Fibroblast of lung (primary cell): ENCODE measurements around the gene KLHL29. TPM values are rescaled to one million over a fixed set of nuclear protein-coding genes. Genes with fewer than 3 reads are reported as not detected.

Experiments used
- DNase-seq, 2 donors: peaks; one replicate each; pipeline versions ENCODE4 v3.0.0 to v3.0.0-alpha.2; 2010; ENCODE audit warnings: low read depth in 2 of 2
- H2AFZ ChIP-seq: 2 replicates; pipeline ENCODE4 v1.5.1; 2012; ENCODE audit warnings: low read length, control low read depth, inconsistent platforms
- H3K27ac ChIP-seq: 2 replicates; pipeline ENCODE4 v1.5.1; 2011; ENCODE audit warnings: low read length, control low read depth; ENCODE audit not compliant: insufficient read depth
- H3K27me3 ChIP-seq: 2 replicates; pipeline ENCODE4 v1.5.1; 2011; ENCODE audit warnings: mild to moderate bottlenecking, low read length; ENCODE audit not compliant: control insufficient read depth, insufficient read depth
- H3K36me3 ChIP-seq: 2 replicates; pipeline ENCODE4 v1.5.1; 2011; ENCODE audit warnings: low read length; ENCODE audit not compliant: control insufficient read depth, insufficient read depth
- H3K4me1 ChIP-seq: 2 replicates; pipeline ENCODE4 v1.5.1; 2011; ENCODE audit warnings: low read length; ENCODE audit not compliant: control insufficient read depth, insufficient read depth; ENCODE audit errors: extremely low read depth
- H3K4me2 ChIP-seq: 2 replicates; pipeline ENCODE4 v1.5.1; 2011; ENCODE audit warnings: low read length, control low read depth; ENCODE audit not compliant: insufficient read depth; ENCODE audit errors: extremely low read depth
- H3K4me3 ChIP-seq, 4 experiments: fragments of 200-600 bp in 1 of 4; sonication (generic) in 1 of 4; replicated peaks in 1 of 4; 2 replicates each; pipeline ENCODE4 v1.5.1; 2011 to 2016; ENCODE audit warnings: low read length in 4 of 4, low read depth in 3 of 4, mild to moderate bottlenecking in 3 of 4, control low read depth in 2 of 4, inconsistent platforms in 1 of 4, mixed read lengths in 1 of 4; ENCODE audit not compliant: insufficient read depth in 1 of 4; ENCODE audit errors: control extremely low read depth in 1 of 4
- H3K79me2 ChIP-seq: 2 replicates; pipeline ENCODE4 v1.5.1; 2012; ENCODE audit warnings: mild to moderate bottlenecking, low read length, inconsistent platforms; ENCODE audit not compliant: control insufficient read depth, insufficient read depth
- H3K9ac ChIP-seq: 2 replicates; pipeline ENCODE4 v1.5.1; 2011; ENCODE audit warnings: mild to moderate bottlenecking, low read length, control low read depth; ENCODE audit not compliant: insufficient read depth
- H3K9me3 ChIP-seq: 2 replicates; pipeline ENCODE4 v1.5.1; 2012; ENCODE audit warnings: low read depth, low read length; ENCODE audit not compliant: control insufficient read depth, insufficient read depth
- H4K20me1 ChIP-seq: 2 replicates; pipeline ENCODE4 v1.5.1; 2011; ENCODE audit warnings: low read length; ENCODE audit not compliant: control insufficient read depth, insufficient read depth; ENCODE audit errors: extremely low read depth
- EZH2 ChIP-seq: IDR thresholded peaks from 2 replicates; pipeline ENCODE4 v1.5.1; 2012; ENCODE audit warnings: low read length, control low read depth, mild to moderate bottlenecking; ENCODE audit errors: missing control alignments
- polyA plus RNA-seq, 2 donors: library from polyadenylated mRNA; depleted of rRNA in 1 of 2; stranded (reverse) in 1 of 2; unstranded in 1 of 2; fragments of >200 nt; gene quantifications; 2 replicates each; pipeline ENCODE4 v1.2.1, GENCODE V29; 2011 to 2012; ENCODE audit warnings: missing spikeins in 1 of 2
- total RNA-seq: library from RNA; depleted of rRNA; stranded (reverse); fragments of >200 nt; gene quantifications from 2 replicates; pipeline ENCODE4 v1.2.1, GENCODE V29; 2014
- TF ChIP-seq, protein P1 (sequence below), 2 donors: IDR thresholded peaks in 1 of 2; conservative IDR thresholded peaks in 1 of 2; 1 replicate in 1 of 2; 2 replicates in 1 of 2; pipeline ENCODE4 v1.5.1; 2011 to 2012; ENCODE audit warnings: low read length in 2 of 2, control low read depth in 1 of 2, inconsistent platforms in 1 of 2, low read depth in 1 of 2, mild to moderate bottlenecking in 1 of 2

Gene KLHL29
- total and polyA plus RNA-seq, 2 donors (not counting 1 experiment from before 2014, with no cell fraction given) = 7.1 to 7.9 TPM

DNA sequence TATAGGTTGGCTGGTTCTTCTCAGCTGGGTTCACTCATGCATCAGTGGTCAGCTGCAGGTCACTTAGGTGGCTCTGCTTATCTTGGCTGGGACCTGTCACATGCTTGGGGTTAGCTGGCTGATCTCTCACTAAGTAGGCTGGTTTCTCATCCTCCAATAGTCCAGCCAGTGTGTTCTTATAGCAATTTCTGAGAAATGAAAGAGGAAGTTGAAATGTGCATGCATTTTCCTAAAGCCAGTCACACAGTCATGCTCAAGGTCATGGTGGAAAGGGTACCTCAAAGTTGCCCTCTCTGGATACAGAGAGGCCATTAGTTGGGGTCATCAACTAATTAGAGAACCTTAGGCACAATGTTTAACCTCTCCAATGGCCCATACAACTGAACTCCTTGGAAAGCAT is 64.4 kb downstream of the KLHL29 start:
- no peak overlapping the region for H2AFZ ChIP-seq

DNA sequence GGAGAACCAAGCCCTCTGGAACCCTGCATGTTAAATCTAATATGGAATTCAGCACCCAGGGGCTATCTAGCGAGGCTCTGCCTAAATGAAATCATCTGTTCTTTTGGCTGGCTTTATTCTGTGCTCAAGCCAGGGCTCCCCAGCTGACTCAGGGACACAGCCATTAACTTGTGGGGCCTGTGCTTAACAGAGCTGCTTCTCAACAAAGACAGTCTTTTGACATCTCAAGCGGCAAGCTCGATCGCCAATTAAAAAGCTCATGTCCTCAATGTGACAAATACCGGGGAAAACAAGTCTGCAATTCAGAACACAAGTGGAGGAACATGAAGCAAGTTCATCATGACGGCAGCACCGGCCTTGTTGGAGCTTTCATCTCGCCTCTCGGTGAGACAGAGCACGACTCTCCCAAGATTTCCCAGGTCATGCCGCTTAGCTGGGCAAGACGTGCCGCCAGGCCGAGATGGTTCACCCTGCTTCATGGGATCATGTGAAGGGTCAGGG is 64.9 kb downstream of the KLHL29 start:
- no peaks in the 10 kb centered on the region for H3K79me2 ChIP-seq
- no peaks in the 10 kb centered on the region for H3K4me1 ChIP-seq
- H4K20me1 ChIP-seq = no peaks in the 10 kb centered on the region
- H3K36me3 ChIP-seq = no peaks in the 10 kb centered on the region
- H3K27ac ChIP-seq = no peak overlapping the region
- H3K9ac ChIP-seq = no peak overlapping the region
- DNase-seq = no peak
- TF ChIP-seq, protein P1, sequence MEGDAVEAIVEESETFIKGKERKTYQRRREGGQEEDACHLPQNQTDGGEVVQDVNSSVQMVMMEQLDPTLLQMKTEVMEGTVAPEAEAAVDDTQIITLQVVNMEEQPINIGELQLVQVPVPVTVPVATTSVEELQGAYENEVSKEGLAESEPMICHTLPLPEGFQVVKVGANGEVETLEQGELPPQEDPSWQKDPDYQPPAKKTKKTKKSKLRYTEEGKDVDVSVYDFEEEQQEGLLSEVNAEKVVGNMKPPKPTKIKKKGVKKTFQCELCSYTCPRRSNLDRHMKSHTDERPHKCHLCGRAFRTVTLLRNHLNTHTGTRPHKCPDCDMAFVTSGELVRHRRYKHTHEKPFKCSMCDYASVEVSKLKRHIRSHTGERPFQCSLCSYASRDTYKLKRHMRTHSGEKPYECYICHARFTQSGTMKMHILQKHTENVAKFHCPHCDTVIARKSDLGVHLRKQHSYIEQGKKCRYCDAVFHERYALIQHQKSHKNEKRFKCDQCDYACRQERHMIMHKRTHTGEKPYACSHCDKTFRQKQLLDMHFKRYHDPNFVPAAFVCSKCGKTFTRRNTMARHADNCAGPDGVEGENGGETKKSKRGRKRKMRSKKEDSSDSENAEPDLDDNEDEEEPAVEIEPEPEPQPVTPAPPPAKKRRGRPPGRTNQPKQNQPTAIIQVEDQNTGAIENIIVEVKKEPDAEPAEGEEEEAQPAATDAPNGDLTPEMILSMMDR (conservative IDR thresholded peaks at IDR 0.05 in 1 of 2, IDR thresholded peaks at IDR 0.05 in 1 of 2; ENCODE audit: low read depth in 1 of 2, low read length in 2 of 2) = no peak
- H3K4me2 ChIP-seq = no peak overlapping the region
- H3K4me3 ChIP-seq = no peak overlapping the region
- H3K9me3 ChIP-seq = no peaks in the 10 kb centered on the region
- H2AFZ ChIP-seq = no peak overlapping the region
- no peaks in the 10 kb centered on the region for H3K27me3 ChIP-seq

More for the DNA sequence above, 64.4 kb downstream of the KLHL29 start:
- Histone ChIP-seq H3K4me2 (no peak overlapping the region), H3K27me3 (no peaks in the 10 kb centered on the region), H3K4me1 (no peaks in the 10 kb centered on the region), H3K9me3 (no peaks in the 10 kb centered on the region), H4K20me1 (no peaks in the 10 kb centered on the region), H3K9ac (no peak overlapping the region), H3K79me2 (no peaks in the 10 kb centered on the region), H3K4me3 (no peak overlapping the region), H3K27ac (no peak overlapping the region), H3K36me3 (no peaks in the 10 kb centered on the region)
- TF ChIP-seq EZH2 = no peak
- TF ChIP-seq, protein P1 (conservative IDR thresholded peaks at IDR 0.05 in 1 of 2, IDR thresholded peaks at IDR 0.05 in 1 of 2; ENCODE audit: low read depth in 1 of 2, low read length in 2 of 2) = no peak
- DNase-seq = no peak

DNA sequence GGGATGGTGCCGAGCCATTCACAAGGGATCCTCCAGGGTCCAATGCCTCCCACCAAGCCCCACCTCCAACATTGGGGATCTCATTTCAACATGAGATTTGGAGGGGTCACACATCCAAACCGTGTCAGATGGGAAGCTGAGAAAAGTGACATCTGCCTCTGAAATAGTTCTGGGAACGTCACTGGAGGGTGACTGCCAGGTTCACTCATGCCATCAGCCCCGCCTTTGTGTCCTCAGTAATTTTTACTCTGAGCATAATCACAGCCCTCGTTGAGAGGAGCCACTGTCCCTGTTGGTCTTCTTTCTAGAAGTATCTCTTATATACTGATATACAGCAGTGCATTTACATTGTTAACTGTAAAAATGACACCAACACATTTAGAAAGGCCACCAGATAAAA is 67.4 kb downstream of the KLHL29 start:
- no peaks in the 10 kb centered on the region for H3K36me3 ChIP-seq
- H2AFZ ChIP-seq = no peak overlapping the region
- H3K27me3 ChIP-seq = no peaks in the 10 kb centered on the region
- TF ChIP-seq, protein P1 (conservative IDR thresholded peaks at IDR 0.05 in 1 of 2, IDR thresholded peaks at IDR 0.05 in 1 of 2; ENCODE audit: low read depth in 1 of 2, low read length in 2 of 2) = no peak
- no peak for TF ChIP-seq EZH2
- H3K4me2 ChIP-seq = no peak overlapping the region
- no peaks in the 10 kb centered on the region for H3K9me3 ChIP-seq
- H3K9ac ChIP-seq = no peak overlapping the region
- no peaks in the 10 kb centered on the region for H4K20me1 ChIP-seq
- H3K27ac ChIP-seq = no peak overlapping the region
- H3K79me2 ChIP-seq = no peaks in the 10 kb centered on the region
- DNase-seq = no peak
- no peak overlapping the region for H3K4me3 ChIP-seq
- peaks cover 3% of the 10 kb centered on the region for H3K4me1 ChIP-seq
